Smooth muscle cell (in vitro differentiated cells): ENCODE results near the gene CHST6. TPM values are rescaled to one million over a fixed set of nuclear protein-coding genes. Genes with fewer than 3 reads are reported as not detected.

Source experiments
- DNase-seq: peaks from one replicate; lab custom pipeline; 2025; ENCODE audit not compliant: unreplicated experiment; lab: John Stamatoyannopoulos, UW
- H2AFZ ChIP-seq: fragments of 200-600 bp; sonication (generic); 2 replicates; pipeline ENCODE4 v1.6.0; 2016; ENCODE audit warnings: antibody characterized with exemption, low read depth, mild to moderate bottlenecking
- H3F3A ChIP-seq: fragments of 200-600 bp; sonication (generic); 2 replicates; pipeline ENCODE4 v1.6.0; 2017; ENCODE audit warnings: antibody characterized with exemption, low read depth
- H3K27ac ChIP-seq: fragments of 200-600 bp; sonication (generic); 2 replicates; pipeline ENCODE4 v1.5.1; 2016; ENCODE audit warnings: low read depth, mild to moderate bottlenecking
- H3K27me3 ChIP-seq: fragments of 200-600 bp; sonication (generic); 2 replicates; pipeline ENCODE4 v1.6.1; 2016; ENCODE audit warnings: low read depth, mild to moderate bottlenecking
- H3K36me3 ChIP-seq: fragments of 200-600 bp; sonication (generic); 2 replicates; pipeline ENCODE4 v1.5.1; 2016; ENCODE audit warnings: low read depth
- H3K4me1 ChIP-seq: fragments of 200-600 bp; sonication (generic); 2 replicates; pipeline ENCODE4 v1.5.1; 2016; ENCODE audit warnings: low read depth
- H3K4me2 ChIP-seq: fragments of 200-600 bp; sonication (generic); 2 replicates; pipeline ENCODE4 v1.6.0; 2016; ENCODE audit warnings: mild to moderate bottlenecking
- H3K4me3 ChIP-seq: fragments of 200-600 bp; sonication (generic); 2 replicates; pipeline ENCODE4 v1.5.1; 2016; ENCODE audit warnings: mild to moderate bottlenecking
- H3K79me2 ChIP-seq: fragments of 200-600 bp; sonication (generic); 2 replicates; pipeline ENCODE4 v1.6.0; 2016; ENCODE audit warnings: low read depth, mild to moderate bottlenecking
- H3K9ac ChIP-seq: fragments of 200-600 bp; sonication (generic); 2 replicates; pipeline ENCODE4 v1.6.0; 2016; ENCODE audit warnings: low read depth
- H3K9me3 ChIP-seq: fragments of 200-600 bp; sonication (generic); replicated peaks from 2 replicates; pipeline ENCODE4 v1.5.1; 2016; ENCODE audit warnings: low read depth
- H4K20me1 ChIP-seq: fragments of 200-600 bp; sonication (generic); 2 replicates; pipeline ENCODE4 v1.6.0; 2016; ENCODE audit warnings: low read depth
- WGBS: methylation state at CpG from one replicate; pipeline ENCODE4 v1.1.7; 2016; ENCODE audit warnings: low lambda C conversion rate; 5-methylcytosine and 5-hydroxymethylcytosine counted together
- polyA plus RNA-seq: library from polyadenylated mRNA; unstranded; fragments of >200 nt; fragmentation: Nextera tagmentation; extraction: Ambion mirVana; gene quantifications from 2 replicates; pipeline ENCODE4 v1.2.1, GENCODE V29; 2016
- total RNA-seq: library from RNA; depleted of rRNA; stranded (reverse); fragments of >200 nt; gene quantifications from 2 replicates; pipeline ENCODE4 v1.2.3, GENCODE V29; 2014
- TF ChIP-seq, protein P1 (sequence below): fragments of 200-600 bp; sonication (generic); IDR thresholded peaks from 2 replicates; pipeline ENCODE4 v1.5.1; 2017; ENCODE audit warnings: borderline replicate concordance, mild to moderate bottlenecking, antibody characterized with exemption; ENCODE audit not compliant: insufficient read depth, poor library complexity, severe bottlenecking

CHST6 gene
- total and polyA plus RNA-seq, 2 experiments from 2014 or later: 2.0 to 2.6 TPM

DNA sequence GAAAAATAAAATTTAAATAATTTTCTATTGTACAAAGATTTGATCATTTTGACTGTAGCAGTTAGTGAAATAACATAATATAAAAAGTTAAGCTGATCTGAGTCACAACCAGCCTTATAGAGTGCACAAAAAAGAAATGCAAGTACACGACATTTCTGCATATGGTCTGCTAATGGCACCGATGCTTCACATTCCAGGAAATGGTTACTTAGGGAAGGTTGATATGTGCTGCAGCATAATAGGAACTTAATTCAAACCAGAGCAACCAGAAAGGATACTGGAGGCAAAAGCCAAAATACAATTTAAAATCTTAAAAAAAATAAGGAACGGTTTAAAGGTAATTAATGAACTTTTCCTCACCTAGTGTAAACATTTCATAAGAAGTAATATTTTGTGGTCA lies 51.9 kb downstream of the CHST6 start:
- H3F3A ChIP-seq: no peaks in the 10 kb centered on the region
- H3K36me3 ChIP-seq: peaks cover 6% of the 10 kb centered on the region
- no peak overlapping the region for H3K4me3 ChIP-seq
- peak overlapping the region; percentile 60 for H3K27ac ChIP-seq
- H3K4me1 ChIP-seq: no peaks in the 10 kb centered on the region
- no peaks in the 10 kb centered on the region for H3K9me3 ChIP-seq
- no peaks in the 10 kb centered on the region for H3K27me3 ChIP-seq
- DNase-seq: no peak
- H3K9ac ChIP-seq: no peak overlapping the region
- TF ChIP-seq, protein P1, sequence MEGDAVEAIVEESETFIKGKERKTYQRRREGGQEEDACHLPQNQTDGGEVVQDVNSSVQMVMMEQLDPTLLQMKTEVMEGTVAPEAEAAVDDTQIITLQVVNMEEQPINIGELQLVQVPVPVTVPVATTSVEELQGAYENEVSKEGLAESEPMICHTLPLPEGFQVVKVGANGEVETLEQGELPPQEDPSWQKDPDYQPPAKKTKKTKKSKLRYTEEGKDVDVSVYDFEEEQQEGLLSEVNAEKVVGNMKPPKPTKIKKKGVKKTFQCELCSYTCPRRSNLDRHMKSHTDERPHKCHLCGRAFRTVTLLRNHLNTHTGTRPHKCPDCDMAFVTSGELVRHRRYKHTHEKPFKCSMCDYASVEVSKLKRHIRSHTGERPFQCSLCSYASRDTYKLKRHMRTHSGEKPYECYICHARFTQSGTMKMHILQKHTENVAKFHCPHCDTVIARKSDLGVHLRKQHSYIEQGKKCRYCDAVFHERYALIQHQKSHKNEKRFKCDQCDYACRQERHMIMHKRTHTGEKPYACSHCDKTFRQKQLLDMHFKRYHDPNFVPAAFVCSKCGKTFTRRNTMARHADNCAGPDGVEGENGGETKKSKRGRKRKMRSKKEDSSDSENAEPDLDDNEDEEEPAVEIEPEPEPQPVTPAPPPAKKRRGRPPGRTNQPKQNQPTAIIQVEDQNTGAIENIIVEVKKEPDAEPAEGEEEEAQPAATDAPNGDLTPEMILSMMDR: no peak
- WGBS: 49% methylated on average over 3 of the region's 3 CpGs
- no peaks in the 10 kb centered on the region for H4K20me1 ChIP-seq
- no peaks in the 10 kb centered on the region for H3K79me2 ChIP-seq
- H2AFZ ChIP-seq: no peak overlapping the region
- H3K4me2 ChIP-seq: no peak overlapping the region

DNA sequence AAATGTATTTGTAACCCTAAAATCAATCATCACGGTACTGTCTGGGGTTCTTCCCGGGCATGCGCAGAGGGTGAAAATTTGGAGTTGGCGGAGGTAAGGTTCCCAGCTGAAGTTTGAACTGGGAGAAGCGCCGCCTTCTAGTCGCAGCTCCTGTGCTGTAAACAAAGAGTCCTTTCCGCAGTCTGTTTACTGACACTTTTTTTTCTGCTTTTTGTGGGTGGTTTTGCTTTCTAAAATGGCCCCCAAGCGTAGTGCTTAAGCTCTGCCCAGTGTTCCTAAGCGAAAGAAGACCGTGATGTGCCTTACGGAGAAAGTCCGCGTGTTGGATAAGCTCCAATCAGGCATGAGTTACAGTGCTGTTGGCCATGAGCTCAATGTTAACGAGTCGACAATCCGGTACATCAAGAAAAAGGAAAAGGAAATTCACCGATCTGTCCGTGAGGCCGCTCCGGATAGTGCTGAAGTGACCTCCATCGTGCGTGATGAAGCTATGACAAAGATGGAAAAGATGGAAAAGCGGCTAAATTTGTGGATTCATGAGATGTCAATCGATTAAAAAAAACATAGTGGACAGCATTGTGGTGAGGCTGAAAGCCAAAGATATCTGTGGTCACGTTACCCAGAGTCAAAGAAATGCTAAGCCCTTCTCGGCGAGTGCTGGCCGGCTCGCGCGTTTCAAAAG lies 61.4 kb downstream of the CHST6 start:
- peak overlapping the region; percentile 97 for H3K27ac ChIP-seq
- peaks cover 6% of the 10 kb centered on the region for H3K4me1 ChIP-seq
- peak overlapping the region; percentile 90 for H3K4me2 ChIP-seq
- H3K9me3 ChIP-seq: no peaks in the 10 kb centered on the region
- H3K36me3 ChIP-seq: no peaks in the 10 kb centered on the region
- peak; percentile 56 for DNase-seq
- under 1% methylated on average over 32 of the region's 32 CpGs for whole genome bisulfite sequencing
- H3K27me3 ChIP-seq: no peaks in the 10 kb centered on the region
- no peaks in the 10 kb centered on the region for H3F3A ChIP-seq
- peaks cover 44% of the 10 kb centered on the region for H3K79me2 ChIP-seq
- H2AFZ ChIP-seq: peak overlapping the region; percentile 92
- H3K4me3 ChIP-seq: peak overlapping the region; percentile 81
- peak overlapping the region; percentile 98 for H3K9ac ChIP-seq
- H4K20me1 ChIP-seq: peaks cover 33% of the 10 kb centered on the region
- TF ChIP-seq, protein P1: no peak

DNA sequence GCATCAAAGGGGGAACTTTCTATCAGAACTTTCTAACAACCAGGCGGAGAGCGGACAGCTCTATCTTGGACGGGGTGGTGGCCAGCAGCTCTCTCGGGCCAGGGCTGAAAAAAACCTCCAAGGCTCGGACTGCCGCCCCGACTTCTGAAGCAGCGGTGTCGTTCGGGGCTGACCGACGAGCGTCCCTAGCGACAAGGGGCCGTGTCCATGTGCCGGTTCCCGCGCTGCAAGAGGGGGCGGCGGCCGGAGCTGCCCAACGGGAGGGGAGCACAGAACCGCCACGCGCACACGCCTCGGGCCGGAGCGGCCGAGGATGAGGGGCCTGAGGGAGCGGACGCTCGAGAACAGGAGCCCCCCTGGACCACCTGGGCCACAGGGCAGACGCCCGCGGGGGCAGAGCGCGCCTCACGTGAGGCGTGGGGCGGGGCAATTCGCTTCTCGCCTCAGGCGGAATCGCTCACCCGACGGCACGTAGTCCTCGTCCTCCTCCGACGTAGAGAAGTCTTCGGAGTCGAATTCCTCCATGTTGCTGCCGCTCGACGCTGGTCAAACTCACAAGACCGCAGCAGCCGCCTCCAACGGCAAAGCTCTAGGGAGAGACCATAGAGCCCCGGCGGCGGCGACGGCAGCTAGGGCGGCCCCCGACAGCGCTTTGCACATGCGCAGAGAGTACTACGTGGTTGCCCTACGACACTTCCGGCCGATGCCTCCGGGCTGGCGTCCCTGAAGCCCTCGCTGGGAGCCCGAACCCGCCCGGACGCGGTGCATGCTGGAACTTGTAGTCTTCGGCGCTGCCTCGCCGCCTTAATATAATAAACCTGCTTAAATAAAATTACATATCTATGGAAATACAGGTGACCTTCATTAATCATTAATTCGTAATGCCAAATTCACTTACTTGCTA lies 62.2 kb downstream of the CHST6 start, which contains the start of gene CFDP1:
Gene CFDP1, minus strand, starts transcription at position 676 of the 904 bp plus-strand sequence. Its CDS starts 151 bp downstream, at position 525.
- H2AFZ ChIP-seq: peak within 1 kb of the TSS; percentile 92
- peak within 1 kb of the TSS; percentile 98 for H3K9ac ChIP-seq
- peaks cover 6% of the 10 kb centered on the region for H3K4me1 ChIP-seq
- no peaks in the 10 kb centered on the region for H3K27me3 ChIP-seq
- peak within 1 kb of the TSS; percentile 97 for H3K27ac ChIP-seq
- H3K4me2 ChIP-seq: peak within 1 kb of the TSS; percentile 90
- H3K4me3 ChIP-seq: peak within 1 kb of the TSS; percentile 81
- no peaks in the 10 kb centered on the region for H3F3A ChIP-seq
- H4K20me1 ChIP-seq: peaks cover 39% of the 10 kb centered on the region
- peaks cover 52% of the 10 kb centered on the region for H3K79me2 ChIP-seq
- TF ChIP-seq, protein P1: no peak
- DNase-seq: peak; percentile 80
- no peaks in the 10 kb centered on the region for H3K9me3 ChIP-seq
- under 1% methylated on average over 76 of the region's 85 CpGs for WGBS
- H3K36me3 ChIP-seq: no peaks in the 10 kb centered on the region
